Activated CD4-positive, alpha-beta T cell treated with anti-CD3 and anti-CD28 coated beads, Interleukin-2, amount 10 ng/mL, durations not matched to agents 24 days and 14 days (primary cell): ENCODE results near the gene AFG1L. TPM values are rescaled to one million over a fixed set of nuclear protein-coding genes. Genes with fewer than 3 reads are reported as not detected.

Experiments used
- DNase-seq: peaks from one replicate; pipeline ENCODE4 v3.0.0; 2022
- H3K27ac Mint-ChIP-seq: one replicate; pipeline ENCODE4 v1.8.0; 2022; ENCODE audit warnings: mild to moderate bottlenecking, mixed read lengths
- H3K27me3 Mint-ChIP-seq: one replicate; pipeline ENCODE4 v1.8.0; 2022; ENCODE audit warnings: mixed read lengths
- H3K36me3 Mint-ChIP-seq: one replicate; pipeline ENCODE4 v1.8.0; 2022; ENCODE audit warnings: low read depth, mild to moderate bottlenecking, mixed read lengths
- H3K4me1 Mint-ChIP-seq: one replicate; pipeline ENCODE4 v1.8.0; 2021; ENCODE audit warnings: mixed read lengths
- H3K4me3 Mint-ChIP-seq: one replicate; pipeline ENCODE4 v1.8.0; 2022; ENCODE audit warnings: mild to moderate bottlenecking, moderate library complexity, mixed read lengths
- H3K9me3 Mint-ChIP-seq: one replicate; pipeline ENCODE4 v1.8.0; 2021; ENCODE audit warnings: mixed read lengths
- intact Hi-C: fragments of 100-400 bp; cut with micrococcal nuclease; formaldehyde crosslinking; loops from one replicate; pipeline ENCODE4 v1.15.1; 2023
- total RNA-seq: library from RNA; stranded (reverse); gene quantifications from 2 replicates; pipeline ENCODE4 v1.2.3, GENCODE V29; 2022

AFG1L gene
- total RNA-seq, 1 donor from 2014 or later = 6.3 TPM

DNA sequence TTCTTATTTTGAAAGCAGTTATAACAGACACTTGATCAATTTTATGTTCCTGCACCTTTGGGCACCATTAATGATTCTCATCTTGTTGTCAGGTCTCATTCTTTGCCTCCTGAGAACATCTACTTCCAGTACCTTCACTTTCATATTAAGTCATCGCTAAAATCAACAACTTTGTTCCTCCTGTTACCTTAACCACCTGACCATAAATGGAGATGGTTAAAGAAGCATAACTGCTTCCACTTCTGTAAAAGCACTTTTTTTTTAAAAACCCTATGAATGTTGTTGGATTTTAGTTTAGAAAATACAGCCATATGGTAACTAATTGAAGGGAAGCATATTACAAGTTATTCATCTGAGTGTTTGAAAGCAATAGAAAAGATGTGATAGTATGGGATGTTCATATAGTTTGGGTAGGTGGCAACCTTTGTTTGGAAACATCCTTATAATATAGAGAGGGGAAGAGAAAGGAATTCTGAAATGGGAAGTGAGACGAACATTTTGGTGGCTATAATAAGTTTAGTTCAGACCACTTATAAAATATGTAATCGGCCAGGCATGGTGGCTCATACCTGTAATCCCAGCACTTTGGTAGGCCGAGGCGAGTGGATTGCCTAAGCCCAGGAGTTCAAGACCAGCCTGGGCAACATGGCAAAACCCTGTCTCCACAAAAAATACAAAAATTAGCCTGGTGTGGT is 53.9 kb downstream of the AFG1L start:
- peaks cover 6% of the 10 kb centered on the region for H3K36me3 Mint-ChIP-seq
- peak; percentile 62 for DNase-seq
- H3K27ac Mint-ChIP-seq = peak overlapping the region; percentile 84
- H3K4me3 Mint-ChIP-seq = peak overlapping the region; percentile 69
- H3K27me3 Mint-ChIP-seq = no peaks in the 10 kb centered on the region
- H3K9me3 Mint-ChIP-seq = peaks cover 10% of the 10 kb centered on the region
- peaks cover 15% of the 10 kb centered on the region for H3K4me1 Mint-ChIP-seq
- intact Hi-C loops = loop anchor here (2.0 kb wide), 1 partner anchor 88 kb away; the partner anchor contains the start of gene SNX3

DNA sequence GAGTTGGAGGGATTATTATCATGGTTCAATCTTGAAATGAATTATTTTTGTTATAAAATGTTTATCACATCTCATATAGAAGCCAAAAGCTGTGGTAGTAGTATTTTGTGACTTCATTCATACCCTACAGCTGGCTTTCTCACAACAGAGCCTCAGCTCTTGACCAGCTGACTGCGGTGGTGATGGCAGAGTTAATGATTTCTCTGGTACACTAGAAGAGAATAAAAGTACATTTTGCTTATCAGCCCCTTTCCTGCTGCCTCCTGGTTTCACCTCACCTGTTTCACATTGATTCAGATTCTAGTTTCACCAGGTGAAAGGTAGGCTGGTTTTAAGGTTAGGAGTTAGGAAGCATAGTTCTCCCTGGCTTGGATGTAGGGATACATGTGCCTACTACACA is 55.7 kb downstream of the AFG1L start:
- H3K27ac Mint-ChIP-seq = no peak overlapping the region
- intact Hi-C loops = no loop called here
- peaks cover 6% of the 10 kb centered on the region for H3K36me3 Mint-ChIP-seq
- DNase-seq = peak; percentile 37
- no peaks in the 10 kb centered on the region for H3K27me3 Mint-ChIP-seq
- H3K4me3 Mint-ChIP-seq = no peak overlapping the region
- H3K4me1 Mint-ChIP-seq = peaks cover 16% of the 10 kb centered on the region
- H3K9me3 Mint-ChIP-seq = peaks cover 10% of the 10 kb centered on the region

DNA sequence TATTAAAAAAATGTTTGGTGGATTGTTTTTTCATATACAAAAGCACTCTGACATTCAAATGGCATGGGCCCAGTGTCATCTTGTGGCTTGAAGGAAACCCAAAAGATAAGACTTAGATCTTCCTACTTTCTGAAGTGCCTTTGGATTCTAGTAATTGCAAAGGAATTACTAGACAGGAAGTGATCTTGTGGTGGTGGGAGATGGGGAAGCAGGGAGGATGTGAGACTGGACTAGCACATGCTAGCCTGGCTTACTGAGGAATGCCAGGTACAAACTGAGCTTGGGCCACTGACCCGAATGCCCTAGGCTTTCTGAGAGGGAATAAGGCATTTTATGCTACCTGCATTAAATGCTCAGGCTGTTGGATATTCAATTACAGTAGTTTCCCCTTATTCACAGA is 59.0 kb downstream of the AFG1L start:
- Mint-ChIP-seq H3K27ac (no peak overlapping the region), H3K4me1 (peaks cover 5% of the 10 kb centered on the region), H3K27me3 (no peaks in the 10 kb centered on the region), H3K9me3 (peaks cover 2% of the 10 kb centered on the region), H3K4me3 (no peak overlapping the region), H3K36me3 (peaks cover 4% of the 10 kb centered on the region)
- DNase-seq = no peak
- intact Hi-C loops = no loop called here

DNA sequence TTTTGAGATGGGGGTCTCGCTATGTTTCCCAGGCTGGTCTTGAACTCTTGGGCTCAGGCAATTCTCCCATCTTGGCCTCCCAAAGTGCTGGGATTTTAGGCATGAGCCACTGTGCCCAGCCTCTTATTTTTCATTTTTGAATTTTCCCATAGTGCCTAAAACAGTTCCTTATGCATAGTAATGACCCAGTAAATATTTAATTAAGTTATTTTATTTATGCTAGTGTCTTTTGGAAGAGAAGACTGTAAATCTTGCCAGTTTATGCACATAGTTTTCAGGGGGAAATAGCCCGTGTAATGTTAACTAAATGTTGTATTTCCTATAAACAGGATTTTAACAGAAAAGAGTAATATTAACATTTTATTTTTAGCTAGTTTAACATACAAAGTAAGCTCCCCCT is 60.3 kb downstream of the AFG1L start:
- H3K4me1 Mint-ChIP-seq = peaks cover 3% of the 10 kb centered on the region
- H3K4me3 Mint-ChIP-seq = no peak overlapping the region
- no peaks in the 10 kb centered on the region for H3K9me3 Mint-ChIP-seq
- no peak for DNase-seq
- intact Hi-C loops = no loop called here
- no peaks in the 10 kb centered on the region for H3K27me3 Mint-ChIP-seq
- no peak overlapping the region for H3K27ac Mint-ChIP-seq
- peaks cover 2% of the 10 kb centered on the region for H3K36me3 Mint-ChIP-seq

DNA sequence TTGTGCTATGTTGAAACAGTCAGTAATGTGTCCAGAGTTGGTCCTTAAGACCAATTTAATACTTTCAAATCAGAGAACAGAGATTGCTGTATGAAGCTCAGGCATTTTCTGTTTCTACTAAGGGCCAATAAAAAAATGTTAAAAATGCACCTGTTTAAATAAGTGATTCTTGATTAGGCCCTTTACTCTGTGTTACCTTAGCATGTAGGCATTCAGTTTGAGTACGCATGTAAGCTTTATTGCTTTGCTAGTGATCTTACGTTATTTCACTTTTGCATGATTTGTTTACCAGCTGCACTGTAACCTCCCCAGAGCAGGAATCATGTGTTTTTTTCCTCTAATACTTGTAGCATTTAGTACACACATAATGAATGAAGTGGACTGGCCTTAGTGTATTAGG is 61.0 kb downstream of the AFG1L start:
- no peak for DNase-seq
- Mint-ChIP-seq H3K27me3 (no peaks in the 10 kb centered on the region), H3K9me3 (no peaks in the 10 kb centered on the region), H3K4me1 (peaks cover 3% of the 10 kb centered on the region), H3K4me3 (no peak overlapping the region), H3K27ac (no peak overlapping the region), H3K36me3 (peaks cover 2% of the 10 kb centered on the region)
- intact Hi-C loops = no loop called here

DNA sequence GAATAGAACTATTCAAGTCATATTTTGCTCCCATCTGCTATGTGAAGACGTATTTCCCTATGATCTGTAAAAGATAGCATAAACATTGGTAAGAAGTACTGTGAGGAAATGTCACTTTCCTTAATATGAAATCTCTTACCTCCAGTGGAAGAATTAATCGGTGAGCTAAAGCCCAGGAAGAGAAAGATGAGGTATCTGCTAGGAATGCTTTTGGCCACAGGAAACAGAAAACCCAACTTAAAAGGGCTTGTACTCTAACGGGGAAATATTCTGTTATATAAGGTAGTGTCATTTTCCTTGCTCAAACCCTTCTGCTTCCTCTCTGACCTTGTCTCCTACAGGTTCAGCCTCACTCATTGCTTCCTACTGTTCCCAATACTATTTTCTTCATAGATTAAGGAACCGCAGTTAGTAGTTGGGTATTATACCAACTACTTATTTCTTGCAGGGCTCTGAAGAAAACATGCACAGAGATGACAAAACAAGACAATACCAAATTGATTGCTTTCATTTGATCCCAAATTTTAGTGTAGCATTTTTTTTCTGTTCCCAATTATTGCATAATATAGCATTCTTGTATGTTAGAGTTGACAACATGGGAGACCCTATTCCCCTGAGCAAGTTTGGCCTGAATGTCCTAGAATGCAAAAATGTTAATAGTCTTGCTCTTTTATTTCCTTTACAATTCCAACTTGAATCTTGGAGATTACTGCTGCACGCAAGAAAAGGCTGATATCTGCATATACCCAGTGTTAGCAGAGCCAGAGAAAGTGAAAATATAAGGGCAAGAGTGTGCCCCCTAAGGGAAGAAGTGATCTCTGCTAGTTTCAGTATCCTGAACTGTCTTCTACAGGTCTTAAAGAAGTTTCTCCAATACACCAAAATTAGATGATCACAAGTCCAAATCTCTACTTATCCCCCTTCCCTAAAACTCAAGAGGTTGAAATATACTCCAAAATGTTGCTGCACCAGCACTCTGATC is 65.3 kb downstream of the AFG1L start:
- intact Hi-C loops = no loop called here
- Mint-ChIP-seq H3K27ac (no peak overlapping the region), H3K36me3 (peaks cover 2% of the 10 kb centered on the region), H3K9me3 (no peaks in the 10 kb centered on the region), H3K27me3 (no peaks in the 10 kb centered on the region), H3K4me3 (no peak overlapping the region), H3K4me1 (no peaks in the 10 kb centered on the region)
- DNase-seq = no peak

DNA sequence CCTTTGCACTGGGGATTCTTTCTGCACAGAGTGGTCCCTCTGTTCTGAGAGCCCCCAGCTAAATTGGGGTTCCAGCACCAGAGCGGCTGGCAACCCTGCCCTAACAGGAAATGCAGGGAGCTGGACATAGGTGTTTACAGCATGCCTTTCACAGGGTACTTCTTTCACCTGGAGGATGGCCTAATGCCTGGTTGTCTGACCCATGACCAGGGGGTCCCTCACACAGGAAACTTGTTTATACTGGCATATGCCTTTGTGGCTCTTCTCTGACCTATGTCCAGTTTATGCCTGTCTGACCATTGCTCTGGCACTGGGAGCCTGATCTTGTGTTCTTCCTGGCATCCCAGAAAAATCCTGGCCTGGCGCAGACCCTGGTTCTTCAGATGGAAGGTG is 66.1 kb downstream of the AFG1L start:
- no peaks in the 10 kb centered on the region for H3K9me3 Mint-ChIP-seq
- intact Hi-C loops = no loop called here
- peak; percentile 51 for DNase-seq
- H3K36me3 Mint-ChIP-seq = peaks cover 2% of the 10 kb centered on the region
- no peak overlapping the region for H3K27ac Mint-ChIP-seq
- no peaks in the 10 kb centered on the region for H3K27me3 Mint-ChIP-seq
- no peak overlapping the region for H3K4me3 Mint-ChIP-seq
- H3K4me1 Mint-ChIP-seq = no peaks in the 10 kb centered on the region

DNA sequence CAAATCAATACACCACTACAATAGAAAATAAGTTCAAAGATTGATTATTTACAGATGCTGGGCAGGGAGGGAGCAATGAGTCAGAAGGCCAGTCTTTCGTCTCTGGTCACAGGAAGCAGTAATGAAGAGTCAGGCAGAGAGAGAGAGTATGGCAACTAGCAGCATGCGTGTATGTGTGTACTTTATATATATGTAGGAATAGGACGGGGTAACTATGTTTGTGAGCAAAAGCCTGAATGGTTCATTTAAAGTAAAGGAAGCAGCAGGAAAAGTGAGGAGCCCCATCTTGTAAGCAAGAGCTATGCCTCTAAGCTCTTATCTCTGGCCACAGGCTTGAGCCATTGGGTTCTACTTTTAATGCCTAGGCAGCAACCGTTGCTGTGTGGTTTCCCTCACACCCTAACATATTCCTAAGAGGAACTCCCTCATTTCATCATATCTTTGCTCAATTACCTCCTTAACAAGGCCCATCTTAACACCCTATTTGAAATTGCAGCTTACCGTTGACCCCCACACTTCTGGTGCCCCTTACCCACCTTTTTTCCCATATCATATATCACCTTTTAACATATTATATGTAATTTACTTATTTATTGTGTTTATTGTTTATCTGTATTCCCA is 66.6 kb downstream of the AFG1L start:
- Mint-ChIP-seq H3K9me3 (no peaks in the 10 kb centered on the region), H3K4me1 (no peaks in the 10 kb centered on the region), H3K27ac (no peak overlapping the region), H3K4me3 (no peak overlapping the region), H3K36me3 (peaks cover 2% of the 10 kb centered on the region), H3K27me3 (no peaks in the 10 kb centered on the region)
- intact Hi-C loops = no loop called here
- DNase-seq = peak; percentile 49

DNA sequence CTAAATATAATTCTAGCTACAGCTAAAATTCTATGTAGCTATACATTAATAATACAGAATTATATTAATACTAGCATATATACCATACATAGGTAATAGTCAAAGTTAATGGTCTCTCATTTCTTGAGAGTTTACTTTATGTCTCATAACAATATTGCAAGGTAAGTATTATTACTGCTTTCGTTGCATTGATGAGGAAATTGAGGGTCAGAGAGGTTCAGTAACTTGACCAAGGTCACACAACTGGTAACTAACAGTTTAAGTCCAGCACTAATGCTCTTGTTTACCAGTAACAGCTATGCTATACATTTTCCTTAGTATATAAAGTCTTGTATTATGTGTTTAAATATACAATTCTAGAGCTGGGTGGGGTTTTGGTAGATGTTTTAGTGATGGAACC is 67.6 kb downstream of the AFG1L start:
- intact Hi-C loops = no loop called here
- Mint-ChIP-seq H3K9me3 (no peaks in the 10 kb centered on the region), H3K36me3 (peaks cover 2% of the 10 kb centered on the region), H3K27ac (no peak overlapping the region), H3K4me3 (no peak overlapping the region), H3K4me1 (no peaks in the 10 kb centered on the region), H3K27me3 (peaks cover 4% of the 10 kb centered on the region)
- DNase-seq = no peak

DNA sequence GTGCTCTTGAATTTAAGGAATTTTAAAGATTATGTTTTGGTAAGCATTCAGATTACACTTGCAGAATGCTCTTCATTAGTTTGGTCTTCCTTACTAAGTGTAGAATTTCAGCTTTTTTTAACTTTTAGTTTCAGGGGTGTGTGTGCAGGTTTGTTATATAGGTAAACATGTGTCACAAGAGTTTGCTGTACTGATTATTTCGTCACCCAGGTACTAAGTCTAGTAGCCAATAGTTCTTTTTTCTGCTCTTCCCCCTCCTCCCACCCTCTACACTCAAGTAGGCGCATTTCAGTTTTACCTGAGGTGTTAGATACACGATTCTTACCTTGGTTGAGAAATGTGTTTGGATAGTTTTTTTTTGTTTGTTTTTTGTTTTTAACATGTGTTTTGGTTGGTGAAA is 68.3 kb downstream of the AFG1L start:
- Mint-ChIP-seq H3K36me3 (no peaks in the 10 kb centered on the region), H3K27ac (no peak overlapping the region), H3K4me3 (no peak overlapping the region), H3K27me3 (peaks cover 6% of the 10 kb centered on the region), H3K9me3 (no peaks in the 10 kb centered on the region), H3K4me1 (no peaks in the 10 kb centered on the region)
- intact Hi-C loops = no loop called here
- DNase-seq = no peak

DNA sequence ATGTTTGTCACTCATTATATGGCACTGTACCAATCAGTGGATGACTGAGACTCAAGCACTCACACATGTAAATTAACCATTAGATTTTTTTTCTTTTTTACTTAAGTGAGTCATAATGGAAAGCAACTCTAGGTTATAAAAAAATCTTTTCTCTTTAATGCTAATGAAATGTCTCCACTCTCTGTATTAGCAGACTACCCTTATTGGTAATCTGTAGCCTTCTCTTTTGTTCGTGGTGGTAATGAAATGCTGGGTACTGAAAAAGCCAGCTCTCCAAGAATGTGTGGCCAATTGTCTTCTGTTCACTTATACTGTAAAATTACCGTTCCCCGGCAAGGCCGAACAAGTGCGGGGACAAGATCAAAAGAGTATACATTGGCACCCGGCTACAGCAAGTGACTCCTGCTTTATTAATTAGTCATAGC is 69.0 kb downstream of the AFG1L start:
- H3K9me3 Mint-ChIP-seq = no peaks in the 10 kb centered on the region
- DNase-seq = no peak
- no peak overlapping the region for H3K4me3 Mint-ChIP-seq
- H3K27ac Mint-ChIP-seq = no peak overlapping the region
- H3K27me3 Mint-ChIP-seq = peaks cover 6% of the 10 kb centered on the region
- intact Hi-C loops = no loop called here
- no peaks in the 10 kb centered on the region for H3K4me1 Mint-ChIP-seq
- H3K36me3 Mint-ChIP-seq = no peaks in the 10 kb centered on the region

DNA sequence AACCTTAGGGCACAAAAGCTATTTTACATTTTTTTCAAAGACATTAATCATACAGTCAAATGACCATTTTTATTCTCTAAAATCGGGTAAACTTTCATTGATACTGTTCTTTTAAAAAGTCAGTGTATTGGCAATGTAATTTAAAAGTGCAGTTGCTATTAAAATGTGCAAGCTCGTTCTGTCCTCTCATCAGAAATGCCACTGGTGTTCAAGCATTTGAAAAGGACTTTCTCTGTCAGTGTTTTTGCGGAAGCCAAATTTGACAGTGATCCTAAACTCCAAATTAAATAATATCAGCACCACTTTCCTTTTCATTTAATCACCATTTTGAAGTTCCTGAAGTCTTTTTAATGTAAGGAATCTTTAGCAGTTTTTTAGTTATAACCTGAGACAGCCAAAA is 69.6 kb downstream of the AFG1L start:
- intact Hi-C loops = no loop called here
- Mint-ChIP-seq H3K4me1 (no peaks in the 10 kb centered on the region), H3K27ac (no peak overlapping the region), H3K36me3 (no peaks in the 10 kb centered on the region), H3K4me3 (no peak overlapping the region), H3K9me3 (no peaks in the 10 kb centered on the region), H3K27me3 (peaks cover 6% of the 10 kb centered on the region)
- no peak for DNase-seq

DNA sequence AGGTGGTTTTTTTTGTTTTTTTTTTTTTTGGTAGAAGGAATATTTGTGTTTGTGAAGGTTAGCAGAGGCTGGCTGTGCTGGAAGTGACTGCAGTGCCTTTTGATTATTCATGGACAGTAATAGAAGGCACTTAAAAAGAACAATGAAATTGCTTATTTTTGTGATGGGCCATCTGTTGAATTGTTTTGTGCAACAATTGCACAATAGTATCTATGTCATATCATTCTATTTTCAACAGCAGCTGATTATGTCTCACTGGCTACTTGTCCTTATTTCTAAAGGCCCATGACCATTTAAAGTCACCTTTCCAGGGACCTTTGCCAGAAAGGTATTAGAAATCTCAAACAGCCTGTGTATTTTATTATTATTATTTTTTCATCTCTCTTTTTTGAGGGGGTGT is 70.6 kb downstream of the AFG1L start:
- no peak overlapping the region for H3K4me3 Mint-ChIP-seq
- DNase-seq = no peak
- peaks cover 6% of the 10 kb centered on the region for H3K27me3 Mint-ChIP-seq
- intact Hi-C loops = no loop called here
- H3K4me1 Mint-ChIP-seq = no peaks in the 10 kb centered on the region
- no peak overlapping the region for H3K27ac Mint-ChIP-seq
- H3K9me3 Mint-ChIP-seq = no peaks in the 10 kb centered on the region
- no peaks in the 10 kb centered on the region for H3K36me3 Mint-ChIP-seq

DNA sequence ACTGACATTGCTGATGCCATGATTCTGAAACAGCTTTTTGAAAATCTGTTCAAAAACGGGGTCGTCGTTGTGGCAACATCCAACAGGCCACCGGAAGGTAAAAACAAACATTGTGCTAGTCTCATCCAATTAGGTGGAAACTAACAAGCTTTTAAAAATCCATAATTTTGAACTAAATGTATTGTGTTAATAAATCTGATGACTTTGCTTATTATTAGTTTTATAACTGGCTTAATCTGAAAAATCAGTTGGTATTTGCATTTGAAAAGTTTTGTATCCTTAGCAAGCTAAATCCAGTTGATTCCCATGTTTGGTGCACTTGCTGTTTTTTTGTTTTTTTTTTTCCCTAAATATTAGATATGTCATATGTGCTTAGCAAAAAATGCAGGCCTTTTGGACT is 71.4 kb downstream of the AFG1L start:
- no peaks in the 10 kb centered on the region for H3K4me1 Mint-ChIP-seq
- no peak for DNase-seq
- H3K27me3 Mint-ChIP-seq = peaks cover 6% of the 10 kb centered on the region
- H3K36me3 Mint-ChIP-seq = no peaks in the 10 kb centered on the region
- H3K9me3 Mint-ChIP-seq = no peaks in the 10 kb centered on the region
- no peak overlapping the region for H3K27ac Mint-ChIP-seq
- H3K4me3 Mint-ChIP-seq = no peak overlapping the region
- intact Hi-C loops = no loop called here
